Pancreas (tissue), 10 donors: ENCODE measurements around the gene HMOX1. TPM values are rescaled to one million over a fixed set of nuclear protein-coding genes. Genes with fewer than 3 reads are reported as not detected.
A peak's percentile ranks its signal among the peaks of the same experiment; 100 is the strongest.

Experiments
- ATAC-seq, 4 donors: fragments of 200-7000 bp; cut with Tn5 transposase; one replicate each; pipeline versions ENCODE4 v1.8.0 to v1.9.1; 2020; ENCODE audit warnings: mild to moderate bottlenecking in 4 of 4, moderate library complexity in 4 of 4
- DNase-seq, 6 donors: peaks; one replicate each; pipeline ENCODE4 v3.0.0-alpha.2; 2020
- FAIRE-seq: peaks from 2 replicates; lab custom pipeline; 2012; peaks lifted over from hg19 to GRCh38; lab: Jason Lieb, UNC
- H3K27ac ChIP-seq, 4 donors: fragments of 200-600 bp; sonication (generic); 1 replicate in 3 of 4; 2 replicates in 1 of 4; pipeline versions ENCODE4 v1.5.0 to v1.8.0; 2020
- H3K27me3 ChIP-seq, 4 donors: fragments of 200-600 bp; one replicate each; pipeline ENCODE4 v1.8.0; 2021
- H3K36me3 ChIP-seq, 3 donors: fragments of 200-600 bp; sonication (generic) in 1 of 3; one replicate each; pipeline versions ENCODE4 v1.5.0 to v1.8.0; 2020 to 2021
- H3K4me1 ChIP-seq, 3 donors: fragments of 200-600 bp; one replicate each; pipeline ENCODE4 v1.8.0; 2021
- H3K4me3 ChIP-seq, 4 donors: fragments of 200-600 bp; sonication (generic) in 2 of 4; one replicate each; pipeline versions ENCODE4 v1.5.0 to v1.8.0; 2020 to 2021
- H3K9me3 ChIP-seq, 4 donors: fragments of 200-600 bp; one replicate each; pipeline ENCODE4 v1.8.0; 2021
- CTCF ChIP-seq, 4 donors: fragments of 200-600 bp; sonication (generic) in 3 of 4; IDR thresholded peaks; one replicate each; pipeline versions ENCODE4 v1.5.0 to v1.8.0; 2021; ENCODE audit warnings: antibody characterized with exemption in 4 of 4
- WGBS, 2 donors: extraction: QIAGEN DNeasy Blood & Tissue Kit; methylation state at CpG; one replicate each; pipeline ENCODE4 v1.1.7; 2013; 5-methylcytosine and 5-hydroxymethylcytosine counted together
- intact Hi-C, 3 donors: fragments of 100-400 bp; cut with DNase I; formaldehyde crosslinking; loops; one replicate each; pipeline versions ENCODE4 v1.11.1 to v1.14.2; 2022
- polyA plus RNA-seq, 2 donors: library from polyadenylated mRNA; stranded (reverse); fragments of 200-250 nt; gene quantifications; one replicate each; pipeline ENCODE4 v1.2.3, GENCODE V29; 2013
- total RNA-seq, 6 donors: library from RNA; stranded (reverse); fragmentation: NEBNext Ultra II Directional in 4 of 6; extraction: Animal tissue kit (Norgen Biotek cat#: 25700) in 4 of 6; gene quantifications; one replicate each; pipeline versions ENCODE4 v1.2.1 to v1.2.4, GENCODE V29; 2021 to 2023
- donor health status: healthy with polysubstance abuse.
- donor health status: DM: no; HTN: no; CAD: no; lungs with moderate emphysema.
- donor health status: DM: no; HTN: no; CAD: no.
- donor health status: control.
- donor health status: control.
- donor health status: Bipolar disorder and iron deficiency.
- donor health status: DM: yes; HTN: yes; CAD: no.
- donor health status: DM: no; HTN: no; CAD: no.
- donor health status: DM: no; HTN: no; CAD: no.
- donor health status: DM: yes; HTN: yes; CAD: no.

The HMOX1 gene
- total and polyA plus RNA-seq, 8 donors: 1.8 to 15.9 (median 4.3) TPM

GRCh38 chr22:35349368-35349703 lies 31.6 kb upstream of the HMOX1 start:
- H3K36me3 ChIP-seq: peaks cover 0 to 12% (median 0%) of the 10 kb centered on the region in 3 donors
- 67 to 71% methylated on average over 9 of the region's 9 CpGs for WGBS, 2 donors
- H3K4me3 ChIP-seq: no peak overlapping the region
- H3K27me3 ChIP-seq: no peaks in the 10 kb centered on the region
- DNase-seq (no peak), FAIRE-seq (no peak), ATAC-seq (no peak)
- H3K27ac ChIP-seq: no peak overlapping the region
- no peaks in the 10 kb centered on the region for H3K9me3 ChIP-seq
- TF ChIP-seq CTCF (IDR thresholded peaks at IDR 0.05): no peak
- H3K4me1 ChIP-seq: peaks cover 0 to 12% (median 8%) of the 10 kb centered on the region in 3 donors
- intact Hi-C loops: loop anchor here in 1 of 3 donors (5.0 kb wide), 1 partner anchor 233 kb away; no protein-coding TSS in a partner anchor

GRCh38 chr22:35349704-35350538 lies 31.0 kb upstream of the HMOX1 start:
- Histone ChIP-seq H3K27me3 (no peaks in the 10 kb centered on the region), H3K4me3 (peak overlapping the region in 1 of 4 donors; percentile 60), H3K4me1 (peaks cover 0 to 12% (median 8%) of the 10 kb centered on the region in 3 donors), H3K36me3 (peaks cover 0 to 12% (median 0%) of the 10 kb centered on the region in 3 donors), H3K27ac (peak overlapping the region in 2 of 4 donors; percentile 44 to 50), H3K9me3 (no peaks in the 10 kb centered on the region)
- no peak for TF ChIP-seq CTCF (IDR thresholded peaks at IDR 0.05)
- peak in 1 of 6 donors; percentile 55 for DNase-seq
- no peak for FAIRE-seq
- peak; percentile 2 to 10 (median 6) for ATAC-seq
- 52 to 63% methylated on average over 15 to 17 of the region's 17 CpGs for WGBS, 2 donors
- intact Hi-C loops: loop anchor here in 2 of 3 donors (5.0 to 10.0 kb wide), 2 partner anchors 232 to 235 kb away; no protein-coding TSS in a partner anchor

GRCh38 chr22:35350539-35351503 lies 30.1 kb upstream of the HMOX1 start:
- FAIRE-seq (no peak), ATAC-seq (peak; percentile 91 to 94 (median 93)), DNase-seq (peak; percentile 88 to 95 (median 91))
- peak; percentile 85 to 92 (median 87) for TF ChIP-seq CTCF (IDR thresholded peaks at IDR 0.05)
- peaks cover 0 to 12% (median 0%) of the 10 kb centered on the region in 3 donors for H3K36me3 ChIP-seq
- intact Hi-C loops: loop anchor here in 1 of 3 donors (10.0 kb wide), 1 partner anchor 234 kb away; no protein-coding TSS in a partner anchor
- H3K27me3 ChIP-seq: no peaks in the 10 kb centered on the region
- peak overlapping the region; percentile 10 to 60 (median 20) for H3K4me3 ChIP-seq
- 3 to 4% methylated on average over 47 of the region's 47 CpGs for WGBS, 2 donors
- H3K9me3 ChIP-seq: no peaks in the 10 kb centered on the region
- peak overlapping the region in 2 of 4 donors; percentile 44 to 50 for H3K27ac ChIP-seq
- peaks cover 0 to 12% (median 8%) of the 10 kb centered on the region in 3 donors for H3K4me1 ChIP-seq

- ATAC-seq (peak in 3 of 4 donors; percentile 16 to 26 (median 20)), DNase-seq (peak in 1 of 6 donors; percentile 73), FAIRE-seq (no peak)
- Histone ChIP-seq H3K27ac (peak overlapping the region in 2 of 4 donors; percentile 17 to 51), H3K4me3 (no peak overlapping the region), H3K9me3 (no peaks in the 10 kb centered on the region), H3K4me1 (peaks cover 0 to 12% (median 8%) of the 10 kb centered on the region in 3 donors), H3K27me3 (no peaks in the 10 kb centered on the region), H3K36me3 (peaks cover 0 to 9% (median 0%) of the 10 kb centered on the region in 3 donors)
- 58 to 62% methylated on average over 19 of the region's 19 CpGs for WGBS, 2 donors
- intact Hi-C loops: loop anchor here in 1 of 3 donors (10.0 kb wide), 1 partner anchor 232 kb away; no protein-coding TSS in a partner anchor
- TF ChIP-seq CTCF (IDR thresholded peaks at IDR 0.05): no peak
Observed at GRCh38 chr22:35352214-35353111, 28.4 kb upstream of the HMOX1 start.
